Adrenal gland (tissue), 5 donors: ENCODE results near the gene SNRNP48.

Source experiments
- CTCF ChIP-seq, 6 experiments: fragments of 450-650 bp in 4 of 6; fragments of 200-600 bp in 2 of 6; sonication (generic) in 1 of 6; IDR thresholded peaks; 1 replicate in 5 of 6; 2 replicates in 1 of 6; pipeline versions ENCODE4 v1.5.1 to v1.8.0; 2016 to 2021; ENCODE audit warnings: antibody characterized with exemption in 6 of 6, mild to moderate bottlenecking in 2 of 6, moderate library complexity in 1 of 6
- POLR2A ChIP-seq, 2 donors: fragments of 450-650 bp; IDR thresholded peaks; one replicate each; pipeline ENCODE4 v1.6.1; 2017; ENCODE audit warnings: antibody characterized with exemption in 2 of 2, mild to moderate bottlenecking in 2 of 2, moderate library complexity in 1 of 2
- donor health status: DM: no; HTN: no; CAD: no.

GRCh38 chr6:7658543-7658942 lies 68.5 kb downstream of the SNRNP48 start:
- TF ChIP-seq CTCF (IDR thresholded peaks at IDR 0.05): no peak
- TF ChIP-seq POLR2A (IDR thresholded peaks at IDR 0.05): no peak
